OCI-M1 (cell line): ENCODE results near the gene ZBTB2.
A peak's percentile ranks its signal among the peaks of the same experiment; 100 is the strongest.
"Not testable (repeated sequence)": the region's sequence is repeated elsewhere in the genome, so short reads cannot be mapped to it uniquely, and the experiment has no call there.

Experiments used
- DNase-seq: peaks from one replicate; lab custom pipeline; 2025; lab: John Stamatoyannopoulos, UW

Gene ZBTB2

GRCh38 chr6:151400473-151400872 lies 9.1 kb upstream of the ZBTB2 start:
- no peak for DNase-seq

GRCh38 chr6:151399679-151400078 lies 8.3 kb upstream of the ZBTB2 start:
- no peak for DNase-seq

DNA sequence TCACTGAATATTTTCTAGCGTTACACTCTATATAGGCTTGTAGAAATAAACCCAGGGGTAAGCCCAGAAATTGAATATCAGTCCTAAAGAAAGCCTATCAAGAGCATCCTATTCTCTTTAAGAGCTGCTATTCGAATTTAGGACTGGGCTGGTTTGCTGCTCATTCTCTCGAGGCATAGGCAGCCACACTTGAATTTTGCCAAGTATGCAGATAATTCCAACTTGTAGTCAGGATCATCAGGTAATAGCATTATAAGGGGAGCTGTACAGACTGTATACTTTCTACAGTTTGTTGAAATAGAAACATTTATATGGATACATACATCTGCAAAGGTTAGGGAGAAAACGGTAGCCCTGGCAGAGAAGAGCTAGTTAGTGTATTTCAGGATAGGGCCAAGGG lies 2.1 kb upstream of the ZBTB2 start:
- no peak for DNase-seq

DNA sequence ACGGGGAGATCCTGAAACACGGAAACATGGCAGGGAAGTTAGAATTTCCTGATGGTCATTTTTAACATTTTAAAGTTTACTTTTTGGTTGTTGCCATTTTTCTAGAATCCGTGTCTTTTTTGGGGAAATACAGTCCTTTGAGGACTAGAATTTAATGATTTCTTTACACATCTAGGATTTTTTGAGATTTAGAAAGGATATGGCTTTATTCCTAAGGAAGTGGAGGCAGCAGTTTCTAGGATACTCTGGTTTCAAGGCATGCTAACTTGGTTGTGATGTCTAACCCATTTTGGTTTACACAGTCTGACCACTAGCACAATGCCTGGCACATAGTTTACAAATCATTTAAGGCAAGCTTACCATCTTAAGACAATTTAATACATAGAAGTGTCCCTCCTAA lies 1.1 kb upstream of the ZBTB2 start:
- DNase-seq: no peak

DNA sequence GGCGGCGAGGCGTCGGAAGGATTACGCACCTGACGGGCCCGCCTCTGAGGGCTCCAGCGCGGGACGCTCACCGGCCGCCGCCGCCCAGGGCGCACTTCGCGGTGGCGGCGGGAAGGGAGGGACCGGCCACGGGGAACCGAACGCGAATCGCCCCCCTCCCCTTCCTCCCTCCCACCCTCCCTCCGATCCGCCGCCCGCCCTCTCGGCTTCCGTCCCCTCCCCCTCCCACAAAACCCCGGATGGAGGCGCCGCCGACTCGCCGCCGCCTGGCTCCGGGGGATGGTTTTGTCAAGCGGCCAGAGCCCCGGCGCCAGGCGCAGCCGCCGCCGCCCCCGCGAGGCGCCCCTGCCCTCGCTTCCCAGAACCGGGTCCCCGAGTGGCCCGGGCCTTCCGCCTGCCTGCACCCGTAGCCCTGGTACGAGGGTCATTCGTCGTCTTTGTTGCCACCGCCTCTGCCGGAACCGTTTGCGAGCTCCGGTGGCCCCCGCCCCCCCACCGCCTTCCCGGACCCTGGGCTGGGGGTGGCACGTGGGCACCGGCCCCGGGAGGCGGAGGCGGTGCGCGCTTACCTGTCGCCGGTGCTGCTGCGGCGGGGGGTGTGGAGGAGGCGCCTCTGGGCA lies 398 bp downstream of the ZBTB2 start:
- DNase-seq: peak; percentile 85

- DNase-seq: peak; percentile 99
Observed at GRCh38 chr6:151390276-151390850, 996 bp downstream of the ZBTB2 start.

DNA sequence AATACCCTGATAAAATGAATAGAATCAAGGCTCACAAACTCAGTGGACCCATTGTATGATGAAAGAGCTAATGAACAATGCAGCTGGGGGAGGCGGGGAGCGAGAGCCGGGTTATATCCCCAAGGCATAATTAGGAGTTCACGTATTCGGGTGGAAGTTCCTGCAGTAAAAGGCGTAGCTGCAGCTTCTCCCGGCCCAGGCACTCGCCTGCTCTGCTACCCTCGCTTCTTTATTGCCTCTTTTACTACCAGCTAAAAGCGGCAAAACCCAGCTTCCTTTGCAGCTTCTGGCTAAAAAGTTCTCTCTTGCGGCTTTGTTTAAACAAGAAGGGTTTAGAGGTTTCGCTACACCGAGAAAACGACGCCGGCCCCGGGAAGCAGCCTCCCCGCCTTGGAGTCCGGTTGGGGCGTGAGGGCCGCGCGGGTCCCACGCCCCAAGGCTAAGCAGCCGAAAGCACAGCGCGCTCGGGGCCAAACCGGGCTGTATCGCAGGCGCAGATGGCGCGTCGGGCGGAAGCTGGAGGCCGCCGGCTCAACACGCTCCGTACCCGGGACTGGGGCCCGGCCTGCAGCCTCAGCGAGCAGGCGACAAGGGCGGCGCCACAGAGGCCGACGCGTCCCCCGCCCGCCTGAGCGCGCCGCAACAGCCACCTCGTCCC lies 1.6 kb downstream of the ZBTB2 start:
- peak; percentile 89 for DNase-seq

- no peak for DNase-seq
Observed at GRCh38 chr6:151388997-151389617, 2.3 kb downstream of the ZBTB2 start.

- DNase-seq: no peak
Observed at GRCh38 chr6:151388236-151388635, 3.1 kb downstream of the ZBTB2 start.

- no peak for DNase-seq
Observed at GRCh38 chr6:151387175-151387970, 4.0 kb downstream of the ZBTB2 start.

GRCh38 chr6:151385177-151385576 lies 6.2 kb downstream of the ZBTB2 start:
- DNase-seq: peak; percentile 91

DNA sequence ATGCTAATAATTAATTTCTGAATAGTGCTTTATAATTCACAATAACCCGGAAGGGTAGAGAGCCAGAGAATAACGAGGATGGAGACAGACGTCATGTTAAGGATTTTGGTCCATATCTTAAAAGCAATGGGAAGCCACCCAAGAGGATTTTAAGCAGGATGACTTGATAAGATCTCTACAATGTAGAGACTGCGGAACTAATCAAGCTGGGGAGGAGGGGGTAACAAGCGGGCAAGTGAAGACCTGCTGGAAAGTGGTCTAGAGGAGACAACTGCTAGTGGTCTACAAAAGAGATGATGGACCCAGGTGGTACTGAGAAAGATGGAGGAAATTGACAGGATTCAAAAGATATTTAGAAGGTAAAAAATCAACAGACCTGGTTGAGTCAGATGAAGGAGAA lies 7.2 kb downstream of the ZBTB2 start:
- DNase-seq: no peak

- DNase-seq: not testable (repeated sequence)
Observed at GRCh38 chr6:151382631-151383030, 8.7 kb downstream of the ZBTB2 start.

DNA sequence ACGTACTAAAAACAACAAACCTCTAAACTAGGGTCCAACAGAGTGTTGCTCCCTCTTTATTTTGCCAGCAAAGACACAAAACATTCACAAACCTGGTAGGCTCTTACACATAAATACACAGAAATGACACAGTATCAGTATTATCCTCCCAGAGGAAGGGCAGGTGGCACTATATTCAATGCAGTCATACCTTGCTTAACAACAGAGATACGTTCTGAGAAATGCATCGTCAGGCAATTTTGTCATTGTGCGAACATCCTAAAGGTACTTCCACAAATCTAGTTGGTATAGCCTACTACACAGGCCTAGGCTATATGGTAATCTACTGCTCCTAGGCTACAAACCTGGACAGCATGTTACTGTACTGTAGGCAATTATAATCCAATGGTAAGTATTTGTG lies 9.6 kb downstream of the ZBTB2 start:
- no peak for DNase-seq

DNA sequence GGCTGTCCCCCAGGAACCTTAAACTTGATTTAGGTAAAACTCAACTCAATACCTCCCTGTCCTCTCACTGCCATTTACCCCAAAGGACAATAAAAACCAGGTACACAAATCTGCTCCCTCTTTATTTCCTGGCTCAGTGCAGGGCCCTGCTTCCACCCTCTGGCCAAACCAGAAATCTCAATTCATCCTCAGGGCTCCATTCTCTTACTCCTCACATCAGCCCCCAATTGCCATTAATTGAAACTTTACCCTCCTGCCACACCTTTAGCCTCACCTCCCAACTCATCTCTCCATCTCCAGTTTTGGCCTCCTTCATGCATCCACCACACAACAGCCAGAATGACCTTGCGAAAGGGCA lies 10.5 kb downstream of the ZBTB2 start:
- DNase-seq: no peak

DNA sequence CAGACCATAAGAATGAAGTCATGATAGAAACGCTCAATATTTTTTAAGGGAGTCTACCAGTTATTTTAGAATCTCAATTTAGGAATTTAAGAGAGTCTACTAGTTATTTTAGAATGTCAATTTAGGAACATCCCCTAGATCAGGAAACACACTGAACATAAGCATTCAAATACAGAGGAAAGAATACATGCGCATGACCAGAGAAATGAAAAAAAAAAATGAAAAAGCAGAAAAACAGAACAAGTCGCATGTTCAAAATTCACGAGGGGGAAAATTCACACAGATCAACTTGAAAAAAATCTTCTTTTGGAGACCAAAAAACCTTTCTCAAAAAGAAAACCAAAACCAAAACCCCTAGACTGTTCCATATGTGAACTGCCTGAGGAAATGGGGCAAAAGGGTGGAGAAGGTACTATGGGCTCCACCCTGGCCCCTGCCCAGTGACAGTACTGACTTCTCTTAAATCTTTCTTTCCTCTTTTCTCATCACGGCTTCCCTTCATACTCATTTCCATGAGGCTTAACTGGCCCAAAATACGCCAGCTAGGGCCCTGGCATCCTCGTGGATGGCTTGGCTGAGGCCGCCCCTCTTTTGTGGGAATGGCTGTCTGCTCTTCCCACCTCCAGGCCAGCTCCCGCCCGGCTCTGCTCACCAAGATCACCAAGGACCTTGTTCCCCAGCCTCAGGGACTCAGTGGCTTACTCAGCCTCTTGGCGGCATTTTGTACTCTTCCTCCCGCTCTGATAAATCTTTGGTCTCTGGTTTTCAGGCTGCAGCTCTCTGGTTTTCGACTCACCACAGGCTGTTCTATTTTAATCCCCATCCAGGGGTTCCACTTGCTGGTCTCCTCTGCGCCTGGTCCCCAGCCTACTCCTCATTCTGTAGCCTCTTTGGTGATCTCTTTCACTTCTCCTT lies 11.2 kb downstream of the ZBTB2 start:
- DNase-seq: peak; percentile 57

GRCh38 chr6:151377095-151377494 lies 14.3 kb downstream of the ZBTB2 start:
- DNase-seq: no peak

- no peak for DNase-seq
Observed at GRCh38 chr6:151376440-151376839, 14.9 kb downstream of the ZBTB2 start.

GRCh38 chr6:151375833-151376232 lies 15.5 kb downstream of the ZBTB2 start:
- no peak for DNase-seq

- no peak for DNase-seq
Observed at GRCh38 chr6:151374036-151374683, 17.2 kb downstream of the ZBTB2 start.

DNA sequence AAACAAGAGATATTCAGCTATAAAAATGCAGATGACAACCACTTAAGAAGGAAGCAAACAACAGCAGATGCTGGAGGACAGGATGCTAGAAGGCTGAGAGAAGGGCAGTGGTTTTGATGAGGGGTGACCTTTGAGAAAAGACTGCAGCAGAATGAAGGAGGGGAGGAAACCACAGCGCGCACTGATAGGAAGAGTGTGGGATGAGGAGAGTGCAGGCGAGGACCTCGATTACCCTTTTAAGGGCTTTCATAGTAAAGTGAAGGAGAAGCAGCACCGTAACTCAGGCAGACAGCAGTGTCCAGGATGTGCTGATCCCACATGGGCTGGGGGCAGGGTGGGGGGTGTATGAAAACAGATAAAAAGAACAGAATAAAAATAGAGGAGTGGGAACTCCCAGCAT lies 19.2 kb downstream of the ZBTB2 start:
- DNase-seq: no peak
